Endothelial cell (in vitro differentiated cells): ENCODE measurements around the gene RNF175. TPM values are rescaled to one million over a fixed set of nuclear protein-coding genes. Genes with fewer than 3 reads are reported as not detected.

Experiments used
- DNase-seq: peaks from one replicate; pipeline ENCODE4 v3.0.0; 2021; ENCODE audit warnings: low spot score
- H3K27ac Mint-ChIP-seq: one replicate; pipeline ENCODE4 v1.8.0; 2021; ENCODE audit warnings: mixed read lengths, inconsistent platforms; ENCODE audit not compliant: unreplicated experiment
- H3K27me3 Mint-ChIP-seq: one replicate; pipeline ENCODE4 v1.8.0; 2021; ENCODE audit warnings: mild to moderate bottlenecking, moderate library complexity, mixed read lengths, inconsistent platforms; ENCODE audit not compliant: unreplicated experiment
- H3K36me3 Mint-ChIP-seq: one replicate; pipeline ENCODE4 v1.8.0; 2021; ENCODE audit warnings: mild to moderate bottlenecking, low read depth, mixed read lengths, inconsistent platforms; ENCODE audit not compliant: unreplicated experiment
- H3K4me1 Mint-ChIP-seq: one replicate; pipeline ENCODE4 v1.8.0; 2021; ENCODE audit warnings: mild to moderate bottlenecking, mixed read lengths, inconsistent platforms; ENCODE audit not compliant: unreplicated experiment
- H3K4me3 Mint-ChIP-seq: one replicate; pipeline ENCODE4 v1.8.0; 2021; ENCODE audit warnings: mild to moderate bottlenecking, mixed read lengths, inconsistent platforms; ENCODE audit not compliant: unreplicated experiment
- H3K9me3 Mint-ChIP-seq: one replicate; pipeline ENCODE4 v1.8.0; 2021; ENCODE audit warnings: mixed read lengths, inconsistent platforms; ENCODE audit not compliant: unreplicated experiment
- total RNA-seq: library from RNA; stranded (reverse); fragmentation: NEBNext Ultra II Directional; extraction: Animal tissue kit (Norgen Biotek cat#: 25700); gene quantifications from one replicate; pipeline ENCODE4 v1.2.1, GENCODE V29; 2021; ENCODE audit not compliant: unreplicated experiment
- TF ChIP-seq, protein P1 (sequence below): fragments of 200-600 bp; sonication (generic); IDR thresholded peaks from one replicate; pipeline ENCODE4 v1.5.0; 2021; ENCODE audit warnings: antibody characterized with exemption; ENCODE audit not compliant: unreplicated experiment

Gene RNF175
- total RNA-seq, 1 donor from 2014 or later: 0.36 TPM

DNA sequence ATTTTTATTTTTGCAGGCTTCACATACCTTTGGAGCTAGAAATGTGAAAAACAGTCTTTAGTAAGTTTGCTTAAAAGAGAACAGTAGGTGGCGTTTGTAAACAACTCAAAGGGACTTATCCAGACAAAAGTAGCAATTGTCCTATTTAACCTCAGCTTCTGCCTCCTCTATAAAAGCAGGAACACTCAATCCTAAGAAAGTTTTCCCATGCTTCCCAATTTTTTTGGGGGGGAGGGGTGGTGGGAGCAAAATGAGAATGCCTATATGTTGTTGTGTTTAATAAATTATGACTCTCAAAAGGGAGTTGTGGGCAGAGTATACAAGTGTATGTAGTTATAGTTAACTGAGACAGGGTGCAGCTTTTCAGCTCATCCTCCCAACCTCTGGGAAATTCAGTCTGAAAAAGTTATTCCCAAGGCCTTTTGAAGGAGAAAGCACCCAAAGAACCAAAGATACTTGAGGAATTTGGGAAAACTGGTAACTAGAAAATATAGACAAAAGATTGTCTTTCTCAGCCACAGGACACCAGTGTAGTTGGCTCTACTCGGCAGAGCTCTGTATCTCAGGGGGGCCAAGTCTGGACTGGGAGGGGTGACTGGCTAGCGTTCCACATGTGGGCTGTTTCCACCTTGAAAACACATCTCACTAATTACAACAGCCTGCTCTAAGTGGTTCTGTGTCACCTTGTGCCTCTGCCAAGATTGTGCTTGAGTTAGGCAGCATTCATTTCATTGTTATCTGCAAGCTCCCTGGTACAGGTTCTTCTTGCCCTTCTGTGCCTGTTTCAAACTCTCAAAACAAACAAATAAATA lies 26.3 kb upstream of the RNF175 start:
- DNase-seq: no peak
- Mint-ChIP-seq H3K27ac (no peak overlapping the region), H3K9me3 (no peaks in the 10 kb centered on the region), H3K4me3 (no peak overlapping the region), H3K27me3 (peaks cover 14% of the 10 kb centered on the region), H3K4me1 (peaks cover 34% of the 10 kb centered on the region), H3K36me3 (peaks cover 6% of the 10 kb centered on the region)
- TF ChIP-seq, protein P1, sequence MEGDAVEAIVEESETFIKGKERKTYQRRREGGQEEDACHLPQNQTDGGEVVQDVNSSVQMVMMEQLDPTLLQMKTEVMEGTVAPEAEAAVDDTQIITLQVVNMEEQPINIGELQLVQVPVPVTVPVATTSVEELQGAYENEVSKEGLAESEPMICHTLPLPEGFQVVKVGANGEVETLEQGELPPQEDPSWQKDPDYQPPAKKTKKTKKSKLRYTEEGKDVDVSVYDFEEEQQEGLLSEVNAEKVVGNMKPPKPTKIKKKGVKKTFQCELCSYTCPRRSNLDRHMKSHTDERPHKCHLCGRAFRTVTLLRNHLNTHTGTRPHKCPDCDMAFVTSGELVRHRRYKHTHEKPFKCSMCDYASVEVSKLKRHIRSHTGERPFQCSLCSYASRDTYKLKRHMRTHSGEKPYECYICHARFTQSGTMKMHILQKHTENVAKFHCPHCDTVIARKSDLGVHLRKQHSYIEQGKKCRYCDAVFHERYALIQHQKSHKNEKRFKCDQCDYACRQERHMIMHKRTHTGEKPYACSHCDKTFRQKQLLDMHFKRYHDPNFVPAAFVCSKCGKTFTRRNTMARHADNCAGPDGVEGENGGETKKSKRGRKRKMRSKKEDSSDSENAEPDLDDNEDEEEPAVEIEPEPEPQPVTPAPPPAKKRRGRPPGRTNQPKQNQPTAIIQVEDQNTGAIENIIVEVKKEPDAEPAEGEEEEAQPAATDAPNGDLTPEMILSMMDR: no peak

DNA sequence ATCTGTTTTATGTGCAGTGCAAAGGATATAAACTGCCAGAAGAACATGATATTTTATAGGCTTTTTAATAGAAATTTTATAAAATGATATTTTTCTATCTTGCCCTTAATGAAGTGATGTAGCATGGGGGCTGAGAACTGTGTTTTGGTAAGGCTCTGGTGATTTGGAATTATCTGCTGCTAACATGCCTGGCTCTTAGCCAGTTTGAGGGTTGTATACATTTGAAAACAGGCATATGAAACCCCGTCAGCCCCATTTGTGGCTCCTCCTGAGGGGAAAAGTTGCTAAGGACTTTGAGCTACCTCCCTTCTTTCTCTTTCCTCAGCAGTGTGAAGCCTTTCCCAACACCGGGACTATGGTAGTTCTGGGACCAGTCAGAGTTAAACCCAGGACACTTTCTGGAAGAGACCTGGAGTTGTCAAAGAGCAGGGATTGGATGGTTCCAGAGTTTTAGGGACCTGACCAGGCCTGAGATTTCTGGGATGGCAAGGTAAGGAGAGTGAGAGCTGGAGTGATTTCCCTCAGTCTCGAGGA lies 24.4 kb upstream of the RNF175 start:
- no peak overlapping the region for H3K27ac Mint-ChIP-seq
- TF ChIP-seq, protein P1: no peak
- peaks cover 22% of the 10 kb centered on the region for H3K4me1 Mint-ChIP-seq
- no peak for DNase-seq
- peaks cover 7% of the 10 kb centered on the region for H3K27me3 Mint-ChIP-seq
- no peaks in the 10 kb centered on the region for H3K9me3 Mint-ChIP-seq
- H3K36me3 Mint-ChIP-seq: peaks cover 6% of the 10 kb centered on the region
- no peak overlapping the region for H3K4me3 Mint-ChIP-seq

DNA sequence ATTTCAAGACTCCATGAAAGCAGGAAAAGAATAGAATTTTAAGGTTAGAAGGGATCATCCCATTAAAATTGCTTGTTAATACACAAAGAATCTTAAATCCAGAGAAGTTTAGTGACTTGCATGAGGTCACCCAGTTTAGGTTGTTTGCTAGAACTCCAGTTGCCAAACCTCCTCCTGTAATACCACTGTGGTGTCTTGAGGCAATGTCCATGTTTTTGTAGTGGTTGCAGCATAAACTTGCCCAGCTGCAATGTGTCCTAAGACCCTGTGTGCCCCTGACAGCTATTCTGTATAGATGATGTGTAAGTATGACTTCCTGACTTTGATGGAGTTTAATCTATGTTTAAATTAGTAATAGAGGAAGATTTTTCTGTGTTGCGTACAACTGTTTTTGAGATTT lies 22.8 kb upstream of the RNF175 start:
- no peak overlapping the region for H3K4me3 Mint-ChIP-seq
- H3K27ac Mint-ChIP-seq: no peak overlapping the region
- no peaks in the 10 kb centered on the region for H3K9me3 Mint-ChIP-seq
- DNase-seq: no peak
- no peaks in the 10 kb centered on the region for H3K36me3 Mint-ChIP-seq
- no peaks in the 10 kb centered on the region for H3K27me3 Mint-ChIP-seq
- TF ChIP-seq, protein P1: no peak
- peaks cover 12% of the 10 kb centered on the region for H3K4me1 Mint-ChIP-seq

- no peak for DNase-seq
- Mint-ChIP-seq H3K27me3 (no peaks in the 10 kb centered on the region), H3K27ac (no peak overlapping the region), H3K9me3 (no peaks in the 10 kb centered on the region), H3K36me3 (no peaks in the 10 kb centered on the region), H3K4me1 (peaks cover 10% of the 10 kb centered on the region), H3K4me3 (no peak overlapping the region)
- TF ChIP-seq, protein P1: no peak
Observed at GRCh38 chr4:153781717-153782416, 22.0 kb upstream of the RNF175 start.

DNA sequence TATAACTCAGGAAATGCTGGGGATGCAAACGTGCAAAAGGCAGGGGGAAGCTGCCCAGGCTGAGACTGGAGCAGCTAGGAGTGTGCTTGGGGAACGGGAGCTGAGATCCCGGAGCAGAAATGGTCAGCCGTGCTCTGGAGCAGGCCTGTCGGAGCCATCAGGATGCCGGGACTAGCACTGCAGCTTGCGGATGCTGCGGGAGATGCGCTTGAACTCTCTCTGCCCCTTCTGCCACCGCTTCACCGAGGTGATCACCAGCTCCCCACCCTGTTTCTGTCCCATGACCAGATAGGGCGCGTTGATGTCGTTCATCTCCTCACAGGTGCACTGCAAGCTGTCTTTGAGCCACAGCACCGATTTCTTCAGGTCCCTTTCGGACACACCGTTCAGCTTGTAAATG lies 21.5 kb upstream of the RNF175 start:
- Mint-ChIP-seq H3K27ac (no peak overlapping the region), H3K4me1 (peaks cover 10% of the 10 kb centered on the region), H3K27me3 (no peaks in the 10 kb centered on the region), H3K36me3 (no peaks in the 10 kb centered on the region), H3K9me3 (no peaks in the 10 kb centered on the region), H3K4me3 (no peak overlapping the region)
- TF ChIP-seq, protein P1: no peak
- no peak for DNase-seq
